Motor neuron (in vitro differentiated cells): Measurements from ENCODE around the gene CDC37L1. TPM values are rescaled to one million over a fixed set of nuclear protein-coding genes. Genes with fewer than 3 reads are reported as not detected.
A peak's percentile ranks its signal among the peaks of the same experiment; 100 is the strongest.

Experiments used
- ATAC-seq, 8 experiments: fragments of 200-7000 bp; cut with Tn5 transposase; replicated peaks in 6 of 8; 2 replicates each; pipeline ENCODE4 v1.8.0; 2021; ENCODE audit warnings: mild to moderate bottlenecking in 8 of 8, moderate library complexity in 8 of 8
- H3K27ac ChIP-seq, 2 donors: fragments of 250-450 bp; sonication (Bioruptor Pico); 2 replicates each; pipeline ENCODE4 v1.9.0; 2021; ENCODE audit warnings: antibody characterized with exemption in 2 of 2, mild to moderate bottlenecking in 2 of 2, moderate library complexity in 1 of 2
- H3K4me1 ChIP-seq, 2 donors: fragments of 250-450 bp; sonication (Bioruptor Pico); replicated peaks in 1 of 2; 2 replicates each; pipeline ENCODE4 v1.6.1; 2021; ENCODE audit warnings: antibody characterized with exemption in 2 of 2, mild to moderate bottlenecking in 2 of 2, moderate library complexity in 1 of 2
- H3K4me3 ChIP-seq, 5 donors: fragments of 250-450 bp; sonication (Bioruptor Pico); 2 replicates each; pipeline ENCODE4 v1.9.0; 2021; ENCODE audit warnings: antibody characterized with exemption in 5 of 5, mild to moderate bottlenecking in 5 of 5, moderate library complexity in 4 of 5
- WGBS, 10 experiments: fragments of 450-650 bp; shearing (Covaris generic); methylation state at CpG; one replicate each; pipeline ENCODE4 v1.0.0; 2022; 5-methylcytosine and 5-hydroxymethylcytosine counted together
- in situ Hi-C, 9 experiments: fragments of 400-800 bp; cut with MboI; loops; one replicate each; pipeline ENCODE4 v1.15.0; 2021; ENCODE audit warnings: low sequenced_read_pairs in 9 of 9, low pct_unique_long_range_greater_than_20kb in 2 of 9; ENCODE audit not compliant: unreplicated experiment in 9 of 9
- total RNA-seq, 8 experiments: library from RNA; unstranded; fragments of 300-600 nt; gene quantifications; 2 replicates each; pipeline versions ENCODE4 v1.2.3 to v1.2.4, GENCODE V29; 2022

CDC37L1 gene
- total RNA-seq, 8 experiments from 2014 or later: 15.4 to 35.6 (median 22.8) TPM

DNA sequence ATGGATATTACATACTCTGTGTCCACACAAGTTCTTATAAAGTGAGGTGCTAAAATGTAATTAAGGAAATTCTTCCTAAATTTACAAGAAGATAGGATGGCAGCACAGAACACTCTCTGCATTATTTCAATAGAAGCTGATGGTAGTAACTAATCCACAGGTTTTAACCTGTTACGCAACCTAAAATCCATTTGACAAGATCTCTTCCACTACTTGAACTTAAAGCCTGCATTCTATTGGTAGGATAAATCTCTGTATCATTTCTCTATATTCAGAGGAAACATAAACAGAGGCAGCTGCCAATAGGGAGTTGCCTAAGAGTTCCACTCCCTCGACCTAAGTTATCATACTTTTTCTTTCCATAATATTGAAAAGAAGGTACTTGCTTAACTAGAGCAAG lies 21.6 kb downstream of the CDC37L1 start:
- Histone ChIP-seq H3K4me3 (no peak overlapping the region), H3K27ac (no peak overlapping the region), H3K4me1 (no peaks in the 10 kb centered on the region)
- in situ Hi-C loops: no loop called here
- ATAC-seq: peak in 1 of 8 experiments; percentile 32
- WGBS, 10 experiments: 60 to 100% (median 85%) methylated on average over 1 to 2 of the region's 2 CpGs; no CpG with 5 or more reads in 2 of the 10 experiments

DNA sequence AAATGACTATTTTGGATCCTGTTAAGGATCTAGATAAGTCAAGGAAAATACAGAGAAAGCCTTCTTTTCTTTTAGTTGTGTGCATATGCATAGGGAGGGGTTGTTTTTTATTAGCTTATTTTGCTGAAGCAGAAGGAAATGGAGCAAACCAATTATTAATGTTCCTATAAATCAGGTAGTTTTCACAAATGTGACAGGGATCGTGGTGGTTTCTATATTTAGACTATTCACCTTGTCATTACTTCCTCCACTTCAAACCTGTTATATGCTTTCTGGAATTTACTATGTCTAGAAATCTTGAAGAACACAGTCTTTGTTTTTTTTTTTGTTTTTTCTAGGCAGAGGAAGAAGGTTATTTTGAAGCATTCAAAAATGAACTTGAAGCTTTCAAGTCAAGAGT lies 22.2 kb downstream of the CDC37L1 start:
- no peak for ATAC-seq
- H3K4me3 ChIP-seq: no peak overlapping the region
- no peak overlapping the region for H3K27ac ChIP-seq
- in situ Hi-C loops: no loop called here
- no peaks in the 10 kb centered on the region for H3K4me1 ChIP-seq
- 82 to 100% (median 89%) methylated on average over 1 of the region's 1 CpG; no CpG with 5 or more reads in 2 of the 10 experiments for WGBS, 10 experiments

DNA sequence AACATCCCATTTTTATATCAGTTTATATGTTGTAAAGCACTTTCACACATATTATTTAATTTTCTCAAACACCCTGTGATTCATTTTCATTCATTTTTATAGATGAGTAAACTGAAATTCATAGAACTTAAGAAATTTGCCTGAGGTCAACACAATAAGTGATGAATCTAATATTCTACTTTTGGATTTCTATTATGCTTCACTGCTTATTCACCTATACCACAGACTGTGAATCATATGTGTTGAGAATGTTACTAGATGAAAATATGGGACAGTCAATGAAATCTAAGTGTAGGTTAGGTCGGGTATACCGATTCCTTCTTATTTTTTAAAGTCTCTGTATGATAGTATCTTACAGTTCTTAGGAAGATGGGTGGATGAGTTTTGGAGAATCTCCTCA lies 24.8 kb downstream of the CDC37L1 start:
- ATAC-seq: no peak
- H3K27ac ChIP-seq: no peak overlapping the region
- in situ Hi-C loops: no loop called here
- H3K4me1 ChIP-seq: no peaks in the 10 kb centered on the region
- 83 to 100% (median 96%) methylated on average over 2 of the region's 2 CpGs; no CpG with 5 or more reads in 4 of the 10 experiments for WGBS, 10 experiments
- H3K4me3 ChIP-seq: no peak overlapping the region

DNA sequence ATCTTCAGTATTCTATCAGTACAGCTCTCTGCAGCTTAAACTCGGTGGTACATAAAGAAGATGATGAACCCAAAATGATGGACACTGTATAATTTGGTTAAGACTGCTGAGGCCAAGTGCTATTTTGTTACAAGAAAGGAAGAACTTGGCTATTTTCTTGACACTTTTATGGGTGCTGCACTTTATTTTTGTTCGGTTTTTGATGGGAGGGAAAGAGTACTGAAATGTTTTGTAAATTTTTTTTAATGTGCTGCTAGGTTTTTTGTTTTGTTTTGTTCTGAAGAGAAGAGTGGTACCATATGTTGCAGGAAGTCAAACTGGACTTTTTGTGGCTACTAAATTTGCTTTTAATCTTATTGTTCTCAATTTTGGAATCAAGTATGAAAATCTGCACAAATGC lies 26.7 kb downstream of the CDC37L1 start:
- Histone ChIP-seq H3K4me3 (no peak overlapping the region), H3K27ac (no peak overlapping the region), H3K4me1 (no peaks in the 10 kb centered on the region)
- WGBS, 10 experiments: 8 to 94% (median 66%) methylated on average over 1 to 2 of the region's 2 CpGs
- ATAC-seq: no peak
- in situ Hi-C loops: no loop called here

DNA sequence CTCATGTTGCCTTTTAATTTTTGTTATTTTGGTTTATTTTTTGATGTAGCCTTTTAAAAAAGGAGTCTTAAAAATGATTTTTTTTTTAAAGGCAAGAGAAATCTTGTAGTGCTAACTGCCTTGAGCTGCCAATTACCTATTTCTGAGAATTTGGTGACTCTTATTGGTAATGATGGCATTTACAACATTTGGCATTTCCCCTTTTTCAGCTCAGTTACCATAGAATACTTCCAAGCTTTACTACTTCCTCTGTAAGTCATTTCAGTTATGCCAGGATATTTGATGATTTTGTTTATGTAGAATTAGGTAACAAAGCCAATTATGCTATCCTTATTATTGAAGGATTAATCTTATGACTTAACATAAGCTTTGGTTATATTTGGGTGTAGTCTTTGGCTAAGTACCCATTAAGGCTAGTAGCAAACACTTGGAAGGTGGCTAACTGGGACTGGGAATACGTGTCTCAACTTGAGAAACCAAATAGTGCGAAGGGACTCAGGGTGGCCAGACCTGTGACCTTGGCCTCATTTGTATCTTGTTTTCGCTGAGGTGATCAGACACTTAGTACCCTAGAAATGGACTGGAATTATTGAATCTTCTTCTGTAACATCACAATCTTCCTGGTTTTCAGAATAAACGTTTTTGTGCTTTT lies 27.7 kb downstream of the CDC37L1 start:
- H3K27ac ChIP-seq: no peak overlapping the region
- no peaks in the 10 kb centered on the region for H3K4me1 ChIP-seq
- no peak for ATAC-seq
- no peak overlapping the region for H3K4me3 ChIP-seq
- 13 to 93% (median 80%) methylated on average over 1 to 4 of the region's 4 CpGs for whole genome bisulfite sequencing, 10 experiments
- in situ Hi-C loops: no loop called here

DNA sequence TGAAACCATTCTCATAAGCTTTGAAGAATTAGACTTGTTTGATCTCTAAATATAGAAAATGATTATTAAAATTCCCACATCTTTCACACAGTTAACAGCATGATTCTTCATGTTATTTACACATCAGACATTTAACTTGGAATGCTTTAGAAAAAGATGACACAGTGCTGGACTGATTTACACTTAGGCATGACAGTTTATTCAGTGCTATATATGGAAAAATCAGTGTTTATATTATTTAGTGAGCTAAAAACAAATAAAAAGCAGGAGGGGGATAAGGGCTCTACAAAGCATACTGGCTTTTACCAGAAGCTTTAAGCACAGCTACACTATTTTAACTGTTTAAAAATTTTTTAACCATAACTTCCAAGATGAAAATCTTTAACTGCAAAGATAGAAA lies 30.0 kb downstream of the CDC37L1 start:
- ATAC-seq: peak in 2 of 8 experiments; percentile 7 to 69
- in situ Hi-C loops: no loop called here
- no peaks in the 10 kb centered on the region for H3K4me1 ChIP-seq
- no peak overlapping the region for H3K4me3 ChIP-seq
- H3K27ac ChIP-seq: no peak overlapping the region

DNA sequence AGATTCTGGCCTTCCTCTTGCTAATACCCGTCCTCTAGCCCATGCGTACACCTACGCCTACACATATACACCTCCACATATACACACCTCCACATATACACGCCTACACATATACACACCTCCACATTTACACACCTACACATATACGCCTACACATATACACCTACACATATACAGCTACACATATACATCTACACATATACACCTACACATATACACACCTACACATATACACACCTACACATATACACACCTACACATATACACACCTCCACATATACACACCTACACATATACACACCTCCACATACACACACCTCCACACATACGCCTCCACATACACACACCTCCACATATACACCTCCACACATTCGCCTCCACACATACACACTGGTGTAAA lies 34.5 kb downstream of the CDC37L1 start:
- 61 to 83% (median 64%) methylated on average over 1 to 4 of the region's 7 CpGs; no CpG with 5 or more reads in 5 of the 10 experiments for WGBS, 10 experiments
- H3K4me3 ChIP-seq: no peak overlapping the region
- ATAC-seq: peak in 1 of 8 experiments; percentile 16
- in situ Hi-C loops: no loop called here
- H3K4me1 ChIP-seq: no peaks in the 10 kb centered on the region
- H3K27ac ChIP-seq: no peak overlapping the region

DNA sequence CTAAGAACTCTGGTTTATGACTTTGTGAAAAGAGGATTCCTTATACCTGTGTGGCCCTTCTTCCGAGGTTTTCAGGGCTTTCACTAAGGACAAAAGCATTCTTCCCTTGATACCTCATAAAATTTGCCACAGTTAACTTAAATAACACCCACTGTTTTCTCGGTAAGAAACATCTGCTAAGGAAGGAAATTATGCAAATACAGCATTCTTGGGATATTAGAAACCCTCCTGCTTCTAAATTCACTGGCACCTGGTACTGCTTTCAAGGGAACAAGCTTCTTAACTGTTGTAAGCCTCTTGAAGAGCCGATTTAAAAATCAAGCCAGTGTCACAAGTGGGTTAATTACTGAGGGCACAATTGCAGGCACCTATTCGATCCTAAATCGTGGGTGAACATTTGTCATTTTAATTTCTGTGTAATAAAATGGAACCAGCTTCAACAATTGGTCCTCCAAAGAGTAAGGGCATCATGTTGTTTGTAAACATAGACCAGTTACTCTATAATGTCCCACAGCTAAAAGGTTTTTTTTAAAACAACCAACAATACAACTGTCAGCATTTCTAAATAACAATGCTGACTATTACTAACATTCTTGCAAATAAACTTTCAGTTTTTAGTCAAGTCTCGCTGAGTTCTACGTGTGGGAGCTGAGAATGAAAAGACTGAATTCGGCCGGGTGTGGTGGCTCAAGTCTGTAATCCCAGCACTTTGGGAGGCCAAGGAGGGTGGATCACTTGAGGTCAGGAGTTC lies 35.1 kb downstream of the CDC37L1 start:
- H3K27ac ChIP-seq: no peak overlapping the region
- H3K4me1 ChIP-seq: no peaks in the 10 kb centered on the region
- peak in 1 of 8 experiments; percentile 46 for ATAC-seq
- in situ Hi-C loops: no loop called here
- WGBS, 10 experiments: 49 to 100% (median 83%) methylated on average over 1 to 9 of the region's 9 CpGs
- no peak overlapping the region for H3K4me3 ChIP-seq

DNA sequence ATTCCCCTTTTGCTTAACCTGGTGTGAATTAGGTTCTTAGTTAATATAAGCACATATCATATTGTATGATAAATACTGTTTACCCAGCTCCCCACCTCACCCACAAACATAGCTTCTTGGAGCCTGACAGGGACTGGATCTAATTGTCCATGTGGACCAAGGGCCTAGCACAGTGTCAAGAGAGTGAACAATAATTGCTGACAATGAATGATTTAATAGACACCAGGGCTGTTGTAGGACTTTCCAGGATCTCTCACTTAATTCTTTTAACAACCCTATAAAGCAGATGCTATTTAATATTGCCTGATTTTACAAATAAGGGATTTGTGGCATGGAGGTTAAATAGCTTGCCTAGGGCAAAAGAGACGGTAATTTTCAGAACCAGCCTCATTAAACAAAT lies 36.8 kb downstream of the CDC37L1 start:
- H3K27ac ChIP-seq: no peak overlapping the region
- WGBS, 10 experiments: 80 to 100% (median 100%) methylated on average over 1 of the region's 1 CpG; no CpG with 5 or more reads in 3 of the 10 experiments
- H3K4me1 ChIP-seq: no peaks in the 10 kb centered on the region
- no peak for ATAC-seq
- no peak overlapping the region for H3K4me3 ChIP-seq
- in situ Hi-C loops: no loop called here

DNA sequence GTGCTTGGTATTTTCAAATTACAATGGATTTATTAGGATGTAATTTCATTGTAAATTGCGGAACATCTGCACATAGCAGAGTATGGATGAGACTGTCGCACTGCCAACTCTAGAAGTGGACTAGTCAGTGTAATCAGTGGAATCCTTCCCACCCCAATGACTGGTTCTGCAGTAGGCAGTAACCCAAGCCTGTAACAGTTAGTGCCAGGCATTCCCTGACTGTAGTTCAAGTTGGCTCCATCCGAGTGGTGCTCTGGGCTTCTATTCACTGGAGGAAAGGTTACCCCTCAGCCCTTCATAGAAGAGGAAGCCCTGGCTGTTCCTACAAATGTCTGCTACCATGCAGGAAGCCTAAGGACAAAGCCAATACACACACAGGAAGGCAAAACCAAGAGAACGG lies 38.4 kb downstream of the CDC37L1 start:
- no peak overlapping the region for H3K4me3 ChIP-seq
- H3K27ac ChIP-seq: no peak overlapping the region
- H3K4me1 ChIP-seq: no peaks in the 10 kb centered on the region
- ATAC-seq: no peak
- 67 to 100% (median 96%) methylated on average over 1 to 4 of the region's 4 CpGs; no CpG with 5 or more reads in 5 of the 10 experiments for WGBS, 10 experiments
- in situ Hi-C loops: no loop called here

DNA sequence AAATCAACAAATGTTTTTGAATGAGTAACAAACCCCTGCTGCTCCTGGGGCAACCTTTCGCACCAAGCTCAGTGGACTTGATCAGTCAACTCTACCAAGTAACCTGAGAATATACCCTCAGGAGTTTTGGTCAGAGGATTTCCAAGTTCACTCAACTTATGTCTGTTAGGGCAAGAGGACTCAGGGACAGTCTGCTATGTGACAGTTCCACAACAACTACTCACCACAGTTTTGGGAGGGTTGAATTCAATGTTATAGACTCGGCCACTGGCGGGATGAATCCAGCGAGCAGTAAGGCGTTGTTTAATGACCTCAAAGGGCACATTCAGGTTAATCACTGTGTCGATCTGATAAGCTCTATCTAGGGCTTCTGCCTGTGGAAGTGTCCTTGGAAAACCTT lies 39.5 kb downstream of the CDC37L1 start:
- Histone ChIP-seq H3K27ac (no peak overlapping the region), H3K4me3 (no peak overlapping the region), H3K4me1 (no peaks in the 10 kb centered on the region)
- in situ Hi-C loops: no loop called here
- 67 to 100% (median 94%) methylated on average over 1 to 5 of the region's 6 CpGs; no CpG with 5 or more reads in 4 of the 10 experiments for WGBS, 10 experiments
- no peak for ATAC-seq

DNA sequence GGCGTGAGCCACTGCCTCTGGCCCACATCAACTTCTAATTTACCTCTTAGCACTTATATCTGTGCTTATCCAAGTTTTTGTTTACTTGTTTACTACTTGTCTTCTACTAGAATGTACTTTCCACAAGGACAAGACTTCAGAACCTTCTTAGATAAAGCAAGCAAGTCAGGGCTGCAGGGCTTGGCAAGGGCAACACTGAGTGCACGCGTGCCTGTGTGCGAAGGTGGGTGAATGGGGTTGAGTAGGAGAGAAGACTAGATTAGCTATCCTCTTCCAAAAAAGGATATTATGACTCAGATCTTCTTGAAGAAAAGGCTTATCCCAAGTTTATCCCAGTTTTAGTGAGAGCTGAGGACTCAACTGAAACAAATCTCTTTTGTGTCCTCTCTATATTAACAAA lies 42.4 kb downstream of the CDC37L1 start:
- Histone ChIP-seq H3K4me1 (no peaks in the 10 kb centered on the region), H3K27ac (no peak overlapping the region), H3K4me3 (no peak overlapping the region)
- WGBS, 10 experiments: 85 to 95% (median 94%) methylated on average over 3 to 4 of the region's 4 CpGs; no CpG with 5 or more reads in 7 of the 10 experiments
- in situ Hi-C loops: no loop called here
- ATAC-seq: no peak

DNA sequence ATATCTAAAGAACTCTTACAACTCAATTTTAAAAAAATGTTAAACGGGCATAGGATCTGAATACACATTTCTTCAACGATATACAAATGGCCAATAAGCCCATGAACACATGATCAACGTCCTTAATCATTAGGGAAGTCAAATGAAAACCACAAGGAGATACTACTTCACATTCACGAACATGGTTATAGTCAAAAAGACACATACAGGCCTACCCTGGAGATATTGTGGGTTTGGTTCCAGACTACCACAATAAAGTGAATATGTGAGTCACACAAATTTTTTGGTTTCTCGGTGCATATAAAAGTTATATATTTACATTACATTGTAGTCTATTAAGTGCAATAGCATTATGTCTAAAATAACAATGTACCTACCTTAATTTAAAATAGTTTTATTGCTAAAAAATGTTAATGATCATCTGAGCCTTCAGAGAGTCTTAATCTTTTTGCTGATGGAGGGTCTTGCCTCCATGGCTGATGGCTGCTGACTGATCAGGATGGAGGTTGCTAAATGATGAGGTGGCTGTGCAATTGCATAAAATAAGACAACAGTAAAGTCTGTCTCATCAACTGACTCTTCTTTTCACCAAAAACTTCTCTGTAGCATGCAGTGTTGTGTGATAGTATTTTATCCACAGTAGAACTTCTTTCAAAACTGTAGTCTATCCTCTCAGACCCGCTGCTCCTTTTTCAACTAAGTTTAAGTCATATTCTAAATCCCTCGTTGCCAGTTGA lies 46.5 kb downstream of the CDC37L1 start:
- in situ Hi-C loops: no loop called here
- WGBS, 10 experiments: 67 to 100% (median 89%) methylated on average over 1 to 7 of the region's 7 CpGs; no CpG with 5 or more reads in 1 of the 10 experiments
- Histone ChIP-seq H3K4me1 (no peaks in the 10 kb centered on the region), H3K4me3 (no peak overlapping the region), H3K27ac (no peak overlapping the region)
- ATAC-seq: no peak
